NCI-H2029 treated with DMSO at 0.1 percent for 48 hours (cell line): Measurements from ENCODE around the gene GCKR.
A peak's percentile ranks its signal among the peaks of the same experiment; 100 is the strongest.

Source experiments
- DNase-seq: peaks from one replicate; lab custom pipeline; 2025; lab: John Stamatoyannopoulos, UW

GCKR gene, protein sequence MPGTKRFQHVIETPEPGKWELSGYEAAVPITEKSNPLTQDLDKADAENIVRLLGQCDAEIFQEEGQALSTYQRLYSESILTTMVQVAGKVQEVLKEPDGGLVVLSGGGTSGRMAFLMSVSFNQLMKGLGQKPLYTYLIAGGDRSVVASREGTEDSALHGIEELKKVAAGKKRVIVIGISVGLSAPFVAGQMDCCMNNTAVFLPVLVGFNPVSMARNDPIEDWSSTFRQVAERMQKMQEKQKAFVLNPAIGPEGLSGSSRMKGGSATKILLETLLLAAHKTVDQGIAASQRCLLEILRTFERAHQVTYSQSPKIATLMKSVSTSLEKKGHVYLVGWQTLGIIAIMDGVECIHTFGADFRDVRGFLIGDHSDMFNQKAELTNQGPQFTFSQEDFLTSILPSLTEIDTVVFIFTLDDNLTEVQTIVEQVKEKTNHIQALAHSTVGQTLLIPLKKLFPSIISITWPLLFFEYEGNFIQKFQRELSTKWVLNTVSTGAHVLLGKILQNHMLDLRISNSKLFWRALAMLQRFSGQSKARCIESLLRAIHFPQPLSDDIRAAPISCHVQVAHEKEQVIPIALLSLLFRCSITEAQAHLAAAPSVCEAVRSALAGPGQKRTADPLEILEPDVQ

DNA sequence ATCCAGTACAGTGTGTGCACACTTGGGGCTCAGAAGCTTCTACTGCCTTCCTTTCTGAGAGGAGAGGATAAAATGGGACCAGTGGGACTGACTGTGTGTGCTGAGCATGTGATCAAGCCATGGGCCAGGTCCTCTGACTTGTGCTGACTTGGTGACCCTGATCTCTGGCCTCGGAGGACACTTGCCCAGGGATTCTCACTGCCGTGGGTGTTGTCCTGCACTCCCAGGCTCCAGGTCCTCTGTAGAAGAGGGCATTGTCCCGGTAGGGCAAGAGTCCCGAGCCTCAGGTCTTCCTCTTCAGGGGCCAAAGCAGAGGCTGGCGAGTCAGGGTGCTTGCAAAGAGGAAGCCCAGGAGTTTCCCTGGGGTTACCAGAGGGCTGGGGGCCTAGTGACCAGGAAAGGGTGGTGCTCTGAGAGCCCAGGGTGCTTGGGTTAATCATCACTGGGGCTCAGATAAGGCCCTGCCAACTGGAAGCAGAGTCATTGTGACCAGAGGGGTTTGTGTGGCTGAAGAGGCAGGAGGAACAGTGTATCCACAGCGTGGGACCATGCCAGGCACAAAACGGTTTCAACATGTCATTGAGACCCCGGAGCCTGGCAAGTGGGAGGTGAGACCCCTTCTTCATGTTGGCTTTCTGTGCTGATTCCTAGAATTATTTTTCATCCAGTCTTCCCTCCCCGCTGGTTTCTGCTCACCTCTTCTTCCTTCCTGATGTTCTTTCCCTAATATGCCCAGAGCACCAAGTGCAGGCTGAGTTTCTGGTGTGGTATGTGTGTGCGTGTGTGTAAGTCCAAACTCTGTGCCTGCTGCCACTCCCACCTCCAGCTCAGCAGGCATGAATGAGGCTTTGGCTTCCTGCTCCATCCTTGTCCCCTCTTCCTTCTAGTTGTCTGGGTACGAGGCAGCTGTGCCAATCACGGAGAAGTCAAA is at the start of gene GCKR:
TSS of gene GCKR (plus strand) at position 483 of the 931 bp plus-strand sequence. CDS start at position 549, 66 bp downstream.
- DNase-seq: no peak

DNA sequence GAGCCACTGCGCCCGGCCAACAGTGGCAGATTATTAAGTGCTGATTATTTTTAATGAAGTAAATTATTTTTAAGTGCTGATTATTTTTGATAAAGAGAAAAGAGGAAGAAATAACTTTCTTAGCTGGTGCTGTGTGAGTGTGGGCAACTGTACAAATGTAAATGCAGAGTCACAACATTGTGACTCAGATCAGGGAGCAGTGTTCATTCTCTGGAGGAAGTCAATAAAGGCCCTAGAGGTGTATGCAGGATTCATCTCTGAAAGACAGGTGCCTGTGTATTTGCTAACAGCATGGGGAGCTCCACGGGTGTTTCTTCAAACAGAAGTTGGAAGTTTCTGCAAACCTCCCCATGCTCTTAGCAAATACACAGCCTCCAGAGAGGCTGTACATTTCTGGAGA is 48.3 kb upstream of the GCKR start:
- no peak for DNase-seq

DNA sequence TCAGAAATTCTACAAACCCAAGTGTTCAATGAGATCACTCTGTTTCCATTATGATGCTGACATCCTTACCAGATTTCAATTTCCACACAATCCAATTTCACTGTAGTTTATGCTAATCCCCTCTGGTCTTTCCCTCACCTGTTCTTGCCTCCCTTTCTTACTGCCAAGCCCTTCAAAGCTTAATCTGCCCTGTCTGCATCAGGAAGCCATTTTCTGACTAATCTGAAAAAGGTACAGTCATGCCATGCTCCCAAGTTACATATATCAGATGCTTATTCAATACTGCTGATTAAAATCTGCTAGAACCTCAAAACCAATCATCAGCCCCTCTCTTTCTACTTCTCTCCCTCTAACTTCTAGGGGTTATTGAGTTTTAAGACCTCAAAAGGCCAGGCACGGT is 45.5 kb upstream of the GCKR start:
- no peak for DNase-seq

DNA sequence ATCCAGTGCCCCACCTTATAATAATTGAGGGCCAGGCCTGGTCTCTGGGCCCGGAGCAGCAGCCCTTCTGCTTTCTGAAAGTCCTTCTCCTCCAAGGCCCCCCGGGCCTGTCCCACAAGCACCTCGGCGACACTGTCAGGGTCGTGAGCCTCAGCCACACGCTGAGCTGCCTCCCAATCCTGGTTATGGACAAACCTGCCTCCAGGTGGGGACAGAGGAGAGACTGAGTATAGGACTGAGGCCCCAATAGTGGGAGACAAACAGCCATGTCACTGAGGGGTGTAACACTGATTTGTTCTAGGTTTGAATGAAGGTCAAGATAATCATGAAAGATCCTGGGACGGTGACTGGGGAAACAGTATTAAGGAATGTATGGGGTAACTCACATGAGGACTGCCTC is 42.7 kb upstream of the GCKR start:
- DNase-seq: no peak

DNA sequence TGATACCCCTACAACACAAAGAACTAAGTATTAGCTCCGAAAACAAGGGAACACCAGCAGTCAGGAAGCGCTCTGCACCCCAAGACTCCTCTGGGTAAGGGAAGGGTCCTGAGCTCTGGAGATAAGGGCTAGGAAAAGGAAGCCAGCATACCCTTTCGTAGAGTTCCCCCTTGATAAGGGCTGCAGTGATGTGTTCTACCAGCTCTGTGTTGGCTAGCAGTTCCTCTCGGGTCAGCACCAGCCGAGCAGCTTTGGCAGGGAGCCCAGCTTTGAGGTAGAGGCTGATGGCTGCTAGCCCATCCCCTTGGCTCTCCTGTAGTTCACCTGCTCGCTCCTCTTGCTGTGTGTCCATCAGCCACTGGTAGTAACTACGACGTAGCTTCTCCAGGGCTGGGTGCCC is 35.5 kb upstream of the GCKR start:
- peak; percentile 50 for DNase-seq

DNA sequence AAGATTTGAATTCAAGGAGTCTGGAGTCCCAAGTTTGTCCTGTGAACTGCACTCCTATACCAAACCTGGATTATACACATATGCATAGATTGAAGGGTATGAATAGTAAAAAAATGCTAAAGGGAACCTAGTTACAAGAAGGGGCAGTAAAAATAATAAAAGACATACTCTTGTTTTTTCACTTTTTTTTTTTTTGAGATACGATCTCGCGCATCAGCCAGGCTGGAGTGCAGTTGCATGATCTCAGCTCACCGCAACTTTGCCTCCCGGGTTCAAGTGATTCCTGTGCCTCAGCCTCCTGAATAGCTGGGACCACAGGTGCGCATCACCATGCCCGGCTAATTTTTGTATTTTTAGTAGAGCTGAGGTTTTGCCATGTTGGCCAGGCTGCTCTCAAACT is 32.2 kb upstream of the GCKR start:
- DNase-seq: no peak

DNA sequence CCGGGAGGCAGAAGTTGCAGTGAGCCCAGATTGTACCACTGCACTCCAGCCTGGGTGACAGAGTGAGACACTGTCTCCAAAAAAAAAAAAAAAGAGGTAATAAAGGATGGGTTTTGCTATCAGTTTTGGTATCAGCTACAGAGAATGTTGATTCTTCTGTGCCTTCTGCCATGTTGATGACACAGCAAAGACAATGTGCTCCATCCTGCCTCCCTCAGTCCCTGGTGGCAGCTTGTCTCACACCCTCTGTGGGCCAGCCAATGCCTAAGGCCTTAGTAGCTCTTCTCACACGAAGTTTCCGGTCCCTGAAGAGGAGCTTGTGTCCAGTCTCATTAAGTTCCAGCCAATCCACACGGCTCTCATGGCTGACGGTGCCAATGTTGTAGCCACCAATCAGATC is 24.7 kb upstream of the GCKR start:
- no peak for DNase-seq

DNA sequence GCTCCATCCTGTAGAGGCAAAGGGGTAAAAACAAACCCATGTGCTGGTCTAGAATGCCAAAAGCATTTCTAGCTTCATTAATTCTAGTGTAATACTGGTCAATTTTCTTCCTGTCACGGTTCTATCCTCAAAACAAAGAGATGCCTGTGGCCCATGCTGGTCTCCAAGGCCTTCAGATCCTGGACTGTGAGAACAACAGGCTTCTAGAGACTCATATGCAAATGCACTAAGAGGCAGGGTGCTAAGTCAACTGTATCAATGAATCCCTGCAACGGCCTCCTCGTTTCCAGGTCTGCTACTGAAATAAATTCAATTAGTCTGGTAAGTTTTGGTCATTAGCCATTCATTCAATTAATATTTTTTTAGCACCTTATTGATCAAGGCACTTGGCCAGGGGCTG is 11.1 kb upstream of the GCKR start:
- DNase-seq: no peak

DNA sequence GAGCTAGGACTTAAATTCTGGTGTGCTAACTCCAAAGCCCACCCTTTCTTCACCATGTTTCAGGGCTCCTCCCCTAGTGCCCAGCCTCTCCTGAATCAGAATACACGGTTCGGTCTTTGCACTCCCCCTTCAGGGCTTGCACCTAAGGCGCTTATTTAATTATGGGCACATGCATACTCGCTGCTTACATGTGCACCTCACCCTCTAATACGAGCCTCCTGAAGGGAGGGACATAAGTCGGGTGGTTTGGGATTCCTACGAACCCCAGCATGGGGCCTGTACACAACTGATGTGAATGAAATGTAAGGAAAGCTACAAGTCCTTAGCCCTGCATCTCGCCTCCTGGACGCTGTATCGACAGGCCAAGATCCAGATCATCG is 7.5 kb upstream of the GCKR start:
- DNase-seq: no peak

DNA sequence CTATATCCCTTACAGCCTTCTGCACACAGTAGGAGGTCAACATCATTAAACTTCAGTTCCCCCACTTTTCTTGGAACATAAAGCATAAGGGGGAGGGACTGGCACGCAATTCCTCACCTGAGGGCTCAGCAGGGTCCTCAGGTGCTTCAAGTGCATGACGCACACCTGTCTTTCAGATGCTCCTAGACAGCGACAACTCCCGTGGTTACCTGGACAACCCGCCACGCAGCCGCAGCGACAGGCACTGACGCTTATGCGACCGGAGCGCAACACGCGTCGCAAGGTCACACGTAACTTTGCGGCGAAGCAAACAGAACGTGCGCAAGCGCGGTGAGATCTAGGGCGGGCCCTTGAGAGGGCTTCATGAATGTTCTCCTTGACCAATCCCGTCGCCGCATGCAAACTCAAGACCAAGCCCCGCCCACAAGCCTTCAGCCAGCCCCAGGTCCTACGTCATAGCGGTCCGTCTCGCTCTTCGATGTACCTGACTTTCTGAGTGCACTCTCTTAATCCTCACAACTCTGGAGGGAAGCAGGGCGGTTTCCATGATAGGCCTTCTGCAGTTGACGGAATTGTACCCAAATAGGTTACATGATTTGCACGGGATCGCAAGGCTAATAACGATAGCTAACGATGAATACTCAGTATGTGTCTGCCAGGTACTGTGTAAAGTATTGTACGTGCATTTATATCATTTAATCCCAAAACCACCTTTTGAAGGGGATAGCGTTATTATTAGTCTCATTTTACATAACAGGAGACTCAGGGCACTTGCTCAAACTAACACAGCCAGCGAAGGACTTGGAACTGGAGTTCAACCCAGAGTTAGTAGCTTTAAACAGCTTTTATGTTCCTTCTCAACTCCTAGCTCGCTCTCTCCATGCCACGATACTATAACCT is 6.9 kb upstream of the GCKR start, which contains the start of gene IFT172:
TSS of gene IFT172 (minus strand) at position 246 of the 900 bp plus-strand sequence. CDS start at position 156, 90 bp downstream.
- DNase-seq: peak; percentile 92

DNA sequence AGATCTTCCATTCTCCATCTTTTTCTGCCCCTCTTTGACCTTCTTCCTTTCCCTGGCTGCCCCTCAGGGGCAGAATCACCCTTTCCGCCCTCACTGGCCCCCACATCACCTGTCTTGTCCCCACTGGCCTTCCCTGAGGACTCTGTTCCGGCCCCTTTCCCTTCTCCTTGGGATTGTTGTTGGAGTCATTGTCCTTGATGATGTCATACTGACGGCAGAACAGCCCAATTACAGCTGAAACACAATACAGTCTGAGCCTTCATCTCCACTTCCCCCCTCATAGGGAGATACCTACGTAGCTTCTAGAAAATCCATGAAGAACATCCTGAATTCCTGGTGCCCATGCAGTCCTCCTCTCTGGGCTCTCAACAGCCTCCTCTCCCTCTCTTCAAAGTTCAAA is 4.1 kb upstream of the GCKR start:
- DNase-seq: no peak

DNA sequence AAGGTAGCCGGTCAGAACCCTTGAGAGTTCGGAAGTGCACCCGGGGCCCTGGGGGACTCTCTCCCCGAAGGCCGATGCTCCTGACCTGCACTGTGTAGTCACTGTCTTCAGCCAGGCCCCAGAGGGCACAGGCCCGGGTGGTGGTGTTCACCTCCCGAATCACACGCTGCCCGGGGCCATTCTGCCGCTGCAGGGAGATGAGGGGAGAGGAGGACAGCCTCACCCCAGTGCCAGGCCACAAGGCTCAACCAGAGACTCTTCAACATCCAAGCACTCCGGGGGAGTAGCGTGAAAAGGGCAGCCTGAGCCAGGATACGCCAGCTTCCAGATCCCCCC is 2.7 kb upstream of the GCKR start:
- DNase-seq: no peak

DNA sequence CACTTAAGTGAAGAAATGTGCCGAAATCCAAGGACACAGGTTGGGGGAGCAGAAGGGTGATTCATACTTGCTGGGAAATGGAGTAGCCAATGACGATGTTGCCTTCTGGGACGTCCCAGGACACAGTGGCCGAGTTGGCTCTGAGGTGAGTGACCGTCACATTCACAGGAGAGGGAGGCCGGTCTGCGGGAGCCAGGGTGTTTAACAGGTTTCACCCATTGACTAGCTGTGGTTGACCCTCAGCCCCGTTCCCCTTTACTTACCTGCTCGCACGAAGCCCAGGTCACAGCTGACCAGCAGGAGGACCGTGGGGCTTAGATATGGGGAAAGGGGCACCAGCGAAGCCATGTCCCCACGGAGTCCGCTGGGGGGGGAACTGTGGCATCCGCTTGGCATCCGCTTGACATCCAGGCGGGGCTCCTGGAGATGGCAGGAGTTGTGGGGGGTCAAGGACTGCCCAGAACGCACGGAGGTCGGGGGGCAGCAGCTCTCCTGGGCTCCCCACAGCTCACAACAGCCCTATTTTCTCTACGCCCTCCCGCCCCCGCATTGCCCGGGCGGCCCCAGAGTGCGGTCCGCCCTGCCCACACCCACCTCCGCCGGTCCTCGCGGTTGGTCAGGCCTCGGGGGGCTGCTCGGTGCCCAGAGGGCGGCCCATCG is 2.2 kb upstream of the GCKR start:
- DNase-seq: no peak

DNA sequence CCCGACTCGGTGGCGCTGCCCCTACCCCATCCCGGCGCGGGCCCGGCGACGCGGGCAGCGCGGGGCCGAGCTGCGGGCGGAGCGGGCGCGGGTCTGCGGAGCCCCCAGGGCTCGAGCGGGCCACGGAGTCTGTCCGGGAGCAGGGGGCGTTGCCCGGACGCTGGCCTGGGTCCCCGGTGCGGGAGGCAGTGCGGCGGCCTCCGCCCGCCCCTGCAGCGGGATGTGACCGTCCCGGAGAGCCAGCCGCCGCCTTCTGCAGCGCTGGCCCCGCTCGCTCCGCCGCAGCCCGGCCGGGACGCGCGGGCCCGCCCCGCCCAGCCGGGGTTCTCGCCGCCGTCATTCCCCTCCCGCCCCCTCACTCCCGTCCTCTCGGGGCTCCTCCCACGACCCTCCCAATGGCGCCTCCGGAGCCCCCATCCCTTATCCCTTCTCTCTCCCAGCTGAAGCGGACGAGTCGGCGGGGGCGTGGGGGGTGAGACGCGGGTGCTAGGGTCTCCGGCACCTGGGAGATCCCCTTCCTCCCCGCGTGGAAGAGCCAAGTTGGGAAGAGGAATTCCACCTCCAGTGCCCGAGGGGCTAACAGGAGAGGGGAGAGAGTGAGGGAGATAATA is 1.6 kb upstream of the GCKR start, which contains the start of gene FNDC4:
TSS of gene FNDC4 (minus strand) at position 257 of the 611 bp plus-strand sequence. CDS start 521 bp downstream, outside the sequence.
- no peak for DNase-seq

DNA sequence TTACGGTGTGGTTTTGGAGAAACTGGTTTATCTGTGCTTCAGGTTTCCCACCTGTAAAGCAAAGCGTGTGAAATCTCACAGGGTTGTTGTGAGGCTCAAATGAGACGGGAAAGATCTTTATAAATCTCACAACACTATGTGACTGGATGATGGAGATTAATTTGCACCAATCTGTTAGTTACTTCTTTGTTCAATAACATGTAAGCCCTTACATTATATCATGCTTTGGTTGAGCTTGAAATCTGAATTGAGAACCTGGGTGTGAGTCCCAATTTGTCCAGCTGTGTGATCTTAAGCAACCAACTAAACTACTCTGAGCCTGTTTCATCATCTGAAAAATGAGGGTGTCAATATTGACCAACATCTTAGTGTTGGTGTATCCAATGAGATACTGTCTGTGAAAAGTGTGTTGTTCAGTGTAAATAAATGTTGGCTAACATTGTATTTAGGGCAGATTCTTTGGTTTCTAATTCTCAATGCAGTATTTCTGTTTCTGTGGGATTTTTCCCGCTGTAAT is 741 bp upstream of the GCKR start:
- no peak for DNase-seq

DNA sequence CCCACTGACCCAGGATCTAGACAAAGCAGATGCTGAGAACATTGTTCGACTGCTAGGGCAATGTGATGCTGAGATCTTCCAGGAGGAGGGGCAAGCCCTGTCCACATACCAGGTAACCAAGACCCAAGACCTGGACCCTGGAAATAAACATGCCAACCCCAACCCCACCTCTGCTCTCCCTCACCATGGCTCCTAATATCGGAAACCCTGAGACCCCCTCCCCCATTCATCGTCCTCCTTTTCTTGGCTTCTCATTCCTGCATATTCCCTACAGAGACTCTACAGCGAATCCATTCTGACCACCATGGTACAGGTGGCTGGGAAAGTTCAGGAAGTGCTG is 619 bp downstream of the GCKR start:
- no peak for DNase-seq

DNA sequence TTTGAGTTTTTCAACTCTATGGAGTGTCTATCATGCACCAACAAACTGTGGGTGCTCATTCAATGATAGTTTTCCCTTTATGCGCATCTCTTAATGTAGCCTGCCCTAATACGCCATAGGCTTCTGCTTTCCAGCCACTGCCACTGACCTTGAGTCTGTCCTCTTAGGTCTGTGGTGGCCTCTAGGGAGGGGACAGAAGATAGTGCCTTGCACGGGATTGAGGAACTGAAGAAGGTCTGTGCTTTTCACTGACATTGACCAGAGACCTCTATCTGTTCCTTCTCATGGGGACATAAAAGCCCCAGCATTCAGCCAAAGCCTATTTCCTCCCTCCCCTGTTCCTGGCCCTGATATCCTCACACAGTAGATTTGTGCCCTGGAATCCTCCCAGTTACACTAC is 2.3 kb downstream of the GCKR start:
- DNase-seq: no peak

DNA sequence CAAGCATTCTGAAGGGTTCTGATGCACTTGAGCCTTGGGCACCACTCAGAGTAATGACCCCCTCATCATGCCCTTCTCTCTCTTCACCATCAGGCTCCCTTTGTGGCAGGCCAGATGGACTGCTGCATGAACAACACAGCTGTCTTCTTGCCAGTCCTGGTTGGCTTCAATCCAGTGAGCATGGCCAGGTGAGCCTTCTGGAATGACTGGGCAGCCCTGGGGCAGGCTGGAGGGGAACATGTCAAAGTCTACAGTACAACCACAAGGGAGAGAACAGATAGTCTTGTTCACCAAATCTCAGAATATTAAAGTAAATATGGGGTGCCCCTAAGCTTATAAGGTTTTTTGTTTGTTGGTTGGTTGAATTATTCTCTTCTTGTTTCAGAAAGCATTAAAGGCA is 4.4 kb downstream of the GCKR start:
- peak; percentile 44 for DNase-seq

DNA sequence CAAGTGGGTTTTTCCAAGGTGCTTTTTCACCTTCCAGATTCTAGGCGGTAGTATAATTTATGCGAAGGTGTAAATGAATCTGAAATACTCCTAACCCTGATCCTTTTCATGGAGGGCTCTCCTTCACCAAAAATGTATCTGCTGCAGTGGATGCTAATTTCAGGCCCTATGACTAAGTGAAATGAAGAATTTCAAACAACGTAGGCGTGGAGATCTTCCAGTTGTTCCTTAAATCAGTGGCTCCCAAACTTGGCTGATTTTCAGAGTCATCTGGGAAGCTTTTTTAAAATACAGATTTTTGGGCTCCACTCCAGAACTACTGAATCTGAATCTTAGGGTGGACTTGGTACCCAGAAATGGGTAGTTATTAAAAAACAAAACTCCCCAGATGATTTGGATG is 5.5 kb downstream of the GCKR start:
- DNase-seq: no peak

DNA sequence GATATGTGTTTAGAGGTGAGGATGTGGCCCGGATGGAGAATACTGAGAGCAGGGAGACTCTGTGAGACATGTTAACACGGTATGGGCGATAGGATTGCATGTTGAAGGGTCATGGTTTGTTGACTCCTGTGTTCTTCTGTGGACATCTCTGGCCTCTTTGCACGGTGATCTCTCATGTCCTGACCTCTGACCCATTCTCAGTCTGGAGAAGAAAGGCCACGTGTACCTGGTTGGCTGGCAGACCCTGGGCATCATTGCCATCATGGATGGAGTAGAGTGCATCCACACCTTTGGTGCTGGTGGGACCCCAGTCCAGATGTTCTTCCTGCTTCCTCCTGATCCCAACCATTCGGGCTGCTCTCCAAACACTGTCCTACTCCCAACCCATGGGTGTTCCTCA is 9.9 kb downstream of the GCKR start:
- no peak for DNase-seq
